T-cell (primary cell): ENCODE measurements around the gene FCER2. TPM values are rescaled to one million over a fixed set of nuclear protein-coding genes. Genes with fewer than 3 reads are reported as not detected.

Experiments used
- ATAC-seq, 4 experiments: fragments of 200-7000 bp in 3 of 4; fragments of 150-1000 bp in 1 of 4; cut with Tn5 transposase; replicated peaks in 1 of 4; 1 replicate in 3 of 4; 2 replicates in 1 of 4; pipeline ENCODE4 v1.10.0; 2021; ENCODE audit warnings: moderate library complexity in 3 of 4, mild to moderate bottlenecking in 2 of 4, moderate number of reproducible peaks in 1 of 4
- CTCF ChIA-PET, 2 donors: fragments of 300-600 bp; sonication (Branson Sonifier 250); formaldehyde crosslinking; loops; one replicate each; lab custom pipeline; 2022; ENCODE audit warnings: antibody characterized with exemption in 2 of 2; lab: Charles Lee
- POLR2A ChIA-PET, 2 donors: fragments of 300-600 bp; sonication (Branson Sonifier 250); formaldehyde crosslinking; loops; one replicate each; lab custom pipeline; 2022; ENCODE audit warnings: antibody characterized with exemption in 2 of 2; lab: Charles Lee
- DNase-seq, 35 experiments: peaks; one replicate each; pipeline versions ENCODE4 v3.0.0 to v3.0.0-alpha.2; 2013 to 2023
- H3K27ac ChIP-seq: one replicate; pipeline ENCODE4 v1.5.1; 2013; ENCODE audit warnings: low read length
- H3K27me3 ChIP-seq, 2 experiments: replicated peaks in 1 of 2; 1 replicate in 1 of 2; 2 replicates in 1 of 2; pipeline versions ENCODE4 v1.6.1 to v1.7.0; 2013; ENCODE audit warnings: low read length in 1 of 2, mixed read lengths in 1 of 2; ENCODE audit not compliant: control insufficient read depth in 2 of 2, insufficient read depth in 2 of 2; ENCODE audit errors: extremely low read depth in 1 of 2
- H3K36me3 ChIP-seq, 2 donors: 1 replicate in 1 of 2; 2 replicates in 1 of 2; pipeline versions ENCODE4 v1.6.1 to v1.7.0; 2013; ENCODE audit warnings: low read length in 1 of 2; ENCODE audit not compliant: control insufficient read depth in 2 of 2, insufficient read depth in 1 of 2; ENCODE audit errors: extremely low read depth in 1 of 2
- H3K4me1 ChIP-seq, 2 experiments: 1 replicate in 1 of 2; 2 replicates in 1 of 2; pipeline versions ENCODE4 v1.6.1 to v1.7.0; 2013; ENCODE audit warnings: low read length in 2 of 2, mixed read lengths in 1 of 2; ENCODE audit not compliant: insufficient read depth in 2 of 2, control insufficient read depth in 1 of 2; ENCODE audit errors: extremely low read depth in 1 of 2
- H3K4me3 ChIP-seq, 2 donors: 1 replicate in 1 of 2; 2 replicates in 1 of 2; pipeline versions ENCODE4 v1.5.1 to v1.7.0; 2013; ENCODE audit warnings: mild to moderate bottlenecking in 2 of 2, low read length in 1 of 2, moderate library complexity in 1 of 2; ENCODE audit not compliant: control insufficient read depth in 1 of 2; ENCODE audit errors: extremely low read depth in 1 of 2
- H3K9me3 ChIP-seq: 2 replicates; pipeline ENCODE4 v1.7.0; 2013
- H3K27ac Mint-ChIP-seq, 2 donors: one replicate each; pipeline ENCODE4 v1.8.0; 2020 to 2021; ENCODE audit warnings: mild to moderate bottlenecking in 2 of 2, mixed read lengths in 2 of 2
- H3K27me3 Mint-ChIP-seq, 2 donors: one replicate each; pipeline ENCODE4 v1.8.0; 2021 to 2022; ENCODE audit warnings: mixed read lengths in 2 of 2
- H3K36me3 Mint-ChIP-seq: one replicate; pipeline ENCODE4 v1.8.0; 2021; ENCODE audit warnings: mixed read lengths
- H3K4me1 Mint-ChIP-seq, 3 donors: one replicate each; pipeline ENCODE4 v1.8.0; 2020 to 2022; ENCODE audit warnings: mixed read lengths in 3 of 3, mild to moderate bottlenecking in 1 of 3
- H3K4me3 Mint-ChIP-seq, 3 donors: one replicate each; pipeline ENCODE4 v1.8.0; 2020 to 2022; ENCODE audit warnings: mild to moderate bottlenecking in 3 of 3, mixed read lengths in 3 of 3, moderate library complexity in 3 of 3
- H3K9me3 Mint-ChIP-seq, 3 donors: one replicate each; pipeline ENCODE4 v1.8.0; 2020 to 2022; ENCODE audit warnings: mixed read lengths in 3 of 3
- WGBS: methylation state at CpG from one replicate; pipeline ENCODE4 v1.1.5; 2013; ENCODE audit warnings: missing lambda C conversion rate; ENCODE audit not compliant: insufficient coverage; 5-methylcytosine and 5-hydroxymethylcytosine counted together
- total RNA-seq, 35 experiments: library from RNA in 6 of 35; stranded (reverse) in 6 of 35; fragments of 120-200 nt in 1 of 35; gene quantifications; one replicate each; pipeline versions ENCODE4 v1.2.1 to v1.2.4 and lab custom pipeline; 2013 to 2026

Gene FCER2
- total RNA-seq, 5 donors from 2014 or later (not counting 1 experiment from before 2014, with no cell fraction given), result 0.90 to 2.5 (median 1.2) TPM

GRCh38 chr19:7730286-7731217, 28.6 kb upstream of the FCER2 start:
- Mint-ChIP-seq H3K4me1 (peaks cover 14 to 22% (median 20%) of the 10 kb centered on the region in 3 donors), H3K9me3 (no peaks in the 10 kb centered on the region), H3K4me3 (peak overlapping the region in 1 of 3 donors; percentile 74), H3K36me3 (no peaks in the 10 kb centered on the region), H3K27ac (no peak overlapping the region), H3K27me3 (peaks cover 29 to 41% of the 10 kb centered on the region in 2 donors)
- WGBS, result 10% methylated on average over 56 of the region's 78 CpGs
- ATAC-seq (peak in 1 of 4 experiments; percentile 20), DNase-seq (no peak)
- ChIA-PET CTCF (no interaction called here), POLR2A (no interaction called here)
- H3K27ac ChIP-seq, result no peak overlapping the region
- peaks cover 0 to 22% of the 10 kb centered on the region in 2 experiments for H3K4me1 ChIP-seq
- no peaks in the 10 kb centered on the region for H3K36me3 ChIP-seq
- H3K4me3 ChIP-seq, result peak overlapping the region in 1 of 2 donors; percentile 7
- peaks cover 13 to 59% of the 10 kb centered on the region in 2 experiments for H3K27me3 ChIP-seq
- no peaks in the 10 kb centered on the region for H3K9me3 ChIP-seq

- 15% methylated on average over 32 of the region's 34 CpGs for WGBS
- DNase-seq, result peak in 6 of 35 experiments; percentile 3 to 28 (median 16)
- Mint-ChIP-seq H3K27ac (no peak overlapping the region), H3K27me3 (peaks cover 29 to 43% of the 10 kb centered on the region in 2 donors), H3K9me3 (no peaks in the 10 kb centered on the region), H3K4me3 (peak overlapping the region; percentile 9 to 74 (median 17)), H3K4me1 (peaks cover 14 to 22% (median 20%) of the 10 kb centered on the region in 3 donors), H3K36me3 (no peaks in the 10 kb centered on the region)
- Histone ChIP-seq H3K4me1 (peaks cover 0 to 22% of the 10 kb centered on the region in 2 experiments), H3K27me3 (peaks cover 13 to 59% of the 10 kb centered on the region in 2 experiments), H3K9me3 (no peaks in the 10 kb centered on the region), H3K27ac (no peak overlapping the region), H3K4me3 (peak overlapping the region in 1 of 2 donors; percentile 7), H3K36me3 (no peaks in the 10 kb centered on the region)
- peak; percentile 27 to 41 (median 36) for ATAC-seq
- POLR2A ChIA-PET, result no interaction called here
- CTCF ChIA-PET, result no interaction called here
These were observed 27.9 kb upstream of the FCER2 start for GRCh38 chr19:7729831-7730285.

- WGBS, result 37% methylated on average over 10 of the region's 16 CpGs
- Mint-ChIP-seq H3K4me1 (peaks cover 14 to 22% (median 20%) of the 10 kb centered on the region in 3 donors), H3K27ac (no peak overlapping the region), H3K36me3 (no peaks in the 10 kb centered on the region), H3K9me3 (no peaks in the 10 kb centered on the region), H3K4me3 (peak overlapping the region in 1 of 3 donors; percentile 74), H3K27me3 (peaks cover 29 to 43% of the 10 kb centered on the region in 2 donors)
- ChIA-PET CTCF (no interaction called here), POLR2A (no interaction called here)
- peaks cover 13 to 57% of the 10 kb centered on the region in 2 experiments for H3K27me3 ChIP-seq
- H3K36me3 ChIP-seq, result no peaks in the 10 kb centered on the region
- H3K4me3 ChIP-seq, result no peak overlapping the region
- DNase-seq (peak in 5 of 35 experiments; percentile 11 to 27 (median 27)), ATAC-seq (peak in 2 of 4 experiments; percentile 30 to 68)
- peaks cover 0 to 22% of the 10 kb centered on the region in 2 experiments for H3K4me1 ChIP-seq
- no peak overlapping the region for H3K27ac ChIP-seq
- H3K9me3 ChIP-seq, result no peaks in the 10 kb centered on the region
These were observed 27.3 kb upstream of the FCER2 start for GRCh38 chr19:7729211-7729610.

GRCh38 chr19:7725791-7726190, 23.9 kb upstream of the FCER2 start:
- no peak overlapping the region for H3K4me3 ChIP-seq
- H3K9me3 ChIP-seq, result no peaks in the 10 kb centered on the region
- H3K27me3 Mint-ChIP-seq, result peaks cover 25 to 34% of the 10 kb centered on the region in 2 donors
- H3K27ac ChIP-seq, result no peak overlapping the region
- no peaks in the 10 kb centered on the region for H3K36me3 ChIP-seq
- no peaks in the 10 kb centered on the region for H3K9me3 Mint-ChIP-seq
- POLR2A ChIA-PET, result no interaction called here
- peaks cover 0 to 19% of the 10 kb centered on the region in 2 experiments for H3K4me1 ChIP-seq
- no peak for ATAC-seq
- H3K27ac Mint-ChIP-seq, result no peak overlapping the region
- H3K36me3 Mint-ChIP-seq, result no peaks in the 10 kb centered on the region
- peaks cover 10 to 38% of the 10 kb centered on the region in 2 experiments for H3K27me3 ChIP-seq
- CTCF ChIA-PET, result no interaction called here
- peaks cover 14 to 20% (median 19%) of the 10 kb centered on the region in 3 donors for H3K4me1 Mint-ChIP-seq
- no peak for DNase-seq
- H3K4me3 Mint-ChIP-seq, result no peak overlapping the region
- 80% methylated on average over 2 of the region's 2 CpGs for WGBS

GRCh38 chr19:7722231-7722651, 20.3 kb upstream of the FCER2 start:
- H3K4me1 Mint-ChIP-seq, result peaks cover 6 to 8% (median 8%) of the 10 kb centered on the region in 3 donors
- POLR2A ChIA-PET, result interaction anchor here in 1 of 2 donors (0.6 kb wide), 1 partner anchor 454 kb away, joined by 3 read pairs; no protein-coding TSS in a partner anchor

GRCh38 chr19:7720351-7720750, 18.4 kb upstream of the FCER2 start:
- no peaks in the 10 kb centered on the region for H3K36me3 ChIP-seq
- DNase-seq (no peak), ATAC-seq (no peak)
- no peak overlapping the region for H3K4me3 ChIP-seq
- WGBS, result no CpG with 5 or more reads among the region's 6 CpGs
- Mint-ChIP-seq H3K27me3 (peaks cover 0 to 2% of the 10 kb centered on the region in 2 donors), H3K9me3 (peaks cover 0 to 4% (median 4%) of the 10 kb centered on the region in 3 donors), H3K4me3 (no peak overlapping the region), H3K4me1 (peaks cover 6 to 9% (median 8%) of the 10 kb centered on the region in 3 donors), H3K27ac (no peak overlapping the region), H3K36me3 (no peaks in the 10 kb centered on the region)
- no peak overlapping the region for H3K27ac ChIP-seq
- no peaks in the 10 kb centered on the region for H3K9me3 ChIP-seq
- CTCF ChIA-PET, result no interaction called here
- H3K4me1 ChIP-seq, result peaks cover 0 to 16% of the 10 kb centered on the region in 2 experiments
- peaks cover 0 to 8% of the 10 kb centered on the region in 2 experiments for H3K27me3 ChIP-seq
- POLR2A ChIA-PET, result no interaction called here

More at GRCh38 chr19:7722231-7722651, 20.3 kb upstream of the FCER2 start:
- Mint-ChIP-seq H3K27ac (no peak overlapping the region), H3K9me3 (no peaks in the 10 kb centered on the region), H3K27me3 (peaks cover 1 to 2% of the 10 kb centered on the region in 2 donors), H3K36me3 (no peaks in the 10 kb centered on the region), H3K4me3 (no peak overlapping the region)
- DNase-seq, result no peak
- CTCF ChIA-PET, result no interaction called here
- Histone ChIP-seq H3K36me3 (no peaks in the 10 kb centered on the region), H3K4me3 (no peak overlapping the region), H3K9me3 (no peaks in the 10 kb centered on the region), H3K27me3 (peaks cover 0 to 10% of the 10 kb centered on the region in 2 experiments), H3K27ac (no peak overlapping the region), H3K4me1 (peaks cover 0 to 16% of the 10 kb centered on the region in 2 experiments)
- ATAC-seq, result no peak
- 80% methylated on average over 3 of the region's 5 CpGs for WGBS
